ENCODE data around the gene ACSS3.

ACSS3 gene

GRCh38 chr12:81123611-81124010, 45.7 kb downstream of the ACSS3 start:
- TF ChIP-seq CTCF (conservative IDR thresholded peaks at IDR 0.05; ENCODE audit: low read depth, low read length): no peak
- Histone ChIP-seq H3K27me3 (ENCODE audit: insufficient read depth, low read depth) (no peaks in the 10 kb centered on the region), H3K9ac (no peak overlapping the region), H3K4me1 (ENCODE audit: low read depth, poor library complexity, severe bottlenecking) (peaks cover 8% of the 10 kb centered on the region), H3K79me2 (ENCODE audit: insufficient read depth, low read depth) (no peaks in the 10 kb centered on the region), H2AFZ (ENCODE audit: low read depth) (no peak overlapping the region), H3K4me2 (no peak overlapping the region), H3K27ac (no peak overlapping the region), H3K36me3 (ENCODE audit: insufficient read depth) (no peaks in the 10 kb centered on the region), H3K4me3 (IDR thresholded peaks at IDR 0.05; ENCODE audit: insufficient read depth, low read depth, low read length) (no peak overlapping the region), H4K20me1 (ENCODE audit: insufficient read depth) (no peaks in the 10 kb centered on the region)

- no peaks in the 10 kb centered on the region for H3K36me3 ChIP-seq (ENCODE audit: insufficient read depth)
- TF ChIP-seq CTCF (conservative IDR thresholded peaks at IDR 0.05; ENCODE audit: low read depth, low read length): no peak
- no peak overlapping the region for H3K4me2 ChIP-seq
- H3K9ac ChIP-seq: no peak overlapping the region
- H4K20me1 ChIP-seq (ENCODE audit: insufficient read depth): no peaks in the 10 kb centered on the region
- H3K27me3 ChIP-seq (ENCODE audit: insufficient read depth, low read depth): no peaks in the 10 kb centered on the region
- no peaks in the 10 kb centered on the region for H3K79me2 ChIP-seq (ENCODE audit: insufficient read depth, low read depth)
- no peak overlapping the region for H2AFZ ChIP-seq (ENCODE audit: low read depth)
- peaks cover 8% of the 10 kb centered on the region for H3K4me1 ChIP-seq (ENCODE audit: low read depth, poor library complexity, severe bottlenecking)
- H3K4me3 ChIP-seq (IDR thresholded peaks at IDR 0.05; ENCODE audit: insufficient read depth, low read depth, low read length): no peak overlapping the region
- no peak overlapping the region for H3K27ac ChIP-seq
Measured at GRCh38 chr12:81125691-81126090, 47.8 kb downstream of the ACSS3 start.

- Histone ChIP-seq H3K4me2 (no peak overlapping the region), H3K27me3 (ENCODE audit: insufficient read depth, low read depth) (no peaks in the 10 kb centered on the region), H3K4me3 (IDR thresholded peaks at IDR 0.05; ENCODE audit: insufficient read depth, low read depth, low read length) (no peak overlapping the region), H3K9ac (no peak overlapping the region), H3K36me3 (ENCODE audit: insufficient read depth) (no peaks in the 10 kb centered on the region), H4K20me1 (ENCODE audit: insufficient read depth) (no peaks in the 10 kb centered on the region), H3K4me1 (ENCODE audit: low read depth, poor library complexity, severe bottlenecking) (peaks cover 8% of the 10 kb centered on the region), H3K27ac (no peak overlapping the region), H3K79me2 (ENCODE audit: insufficient read depth, low read depth) (no peaks in the 10 kb centered on the region), H2AFZ (ENCODE audit: low read depth) (no peak overlapping the region)
- peak; percentile 98 for TF ChIP-seq CTCF (conservative IDR thresholded peaks at IDR 0.05; ENCODE audit: low read depth, low read length)
Measured at GRCh38 chr12:81128930-81129554, 51.2 kb downstream of the ACSS3 start.

GRCh38 chr12:81136519-81136918, 58.6 kb downstream of the ACSS3 start:
- no peak for TF ChIP-seq CTCF (conservative IDR thresholded peaks at IDR 0.05; ENCODE audit: low read depth, low read length)

More at GRCh38 chr12:81136519-81136918, 58.6 kb downstream of the ACSS3 start:
- Histone ChIP-seq H3K36me3 (ENCODE audit: insufficient read depth) (no peaks in the 10 kb centered on the region), H3K9ac (no peak overlapping the region), H3K27ac (no peak overlapping the region), H2AFZ (ENCODE audit: low read depth) (no peak overlapping the region), H3K4me1 (ENCODE audit: low read depth, poor library complexity, severe bottlenecking) (no peaks in the 10 kb centered on the region), H4K20me1 (ENCODE audit: insufficient read depth) (no peaks in the 10 kb centered on the region), H3K4me2 (no peak overlapping the region), H3K79me2 (ENCODE audit: insufficient read depth, low read depth) (no peaks in the 10 kb centered on the region), H3K27me3 (ENCODE audit: insufficient read depth, low read depth) (no peaks in the 10 kb centered on the region), H3K4me3 (IDR thresholded peaks at IDR 0.05; ENCODE audit: insufficient read depth, low read depth, low read length) (no peak overlapping the region)
